Measurements from ENCODE around the gene TBC1D2B.

TBC1D2B gene

DNA sequence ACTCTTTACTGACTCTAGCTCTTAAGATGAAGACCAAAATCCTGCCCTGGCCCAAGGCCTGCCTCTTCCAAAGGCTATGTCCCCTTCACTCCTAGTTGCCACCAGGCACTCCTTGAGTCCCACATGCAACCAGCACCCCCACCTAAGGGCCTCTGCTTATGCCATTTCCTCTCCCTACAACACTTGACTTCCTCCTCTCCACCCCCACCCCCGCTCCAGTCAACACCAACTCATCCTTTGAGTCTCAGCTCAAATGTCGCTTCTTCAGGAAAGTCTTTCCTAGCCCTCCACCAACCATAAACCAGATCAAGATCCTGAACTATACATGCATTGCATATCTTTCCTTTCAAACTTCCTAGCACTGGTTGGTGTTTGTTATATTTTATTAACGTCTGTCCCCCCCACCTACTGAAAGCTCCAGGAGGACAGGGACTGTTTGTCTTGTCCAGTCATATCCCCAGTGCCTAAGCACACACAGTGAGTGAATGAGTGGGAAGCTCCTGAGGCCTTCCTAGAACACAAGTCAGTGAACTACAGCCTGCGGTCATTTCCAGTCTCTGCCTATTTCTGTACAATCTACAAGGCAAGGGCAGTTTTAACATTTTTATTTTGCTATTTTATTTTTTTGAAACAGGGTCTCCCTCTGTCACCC, 7.3 kb downstream of the TBC1D2B start:
- H3K9me3 Mint-ChIP-seq, result no peaks in the 10 kb centered on the region
- H3K36me3 Mint-ChIP-seq (ENCODE audit: low read depth), result no peaks in the 10 kb centered on the region
- H3K4me1 Mint-ChIP-seq, result peaks cover 33% of the 10 kb centered on the region
- peak overlapping the region; percentile 93 for H3K27ac Mint-ChIP-seq
- ATAC-seq, result peak; percentile 48
- peak; percentile 53 for DNase-seq
- H3K4me3 Mint-ChIP-seq, result peak overlapping the region; percentile 71
- no peaks in the 10 kb centered on the region for H3K27me3 Mint-ChIP-seq

DNA sequence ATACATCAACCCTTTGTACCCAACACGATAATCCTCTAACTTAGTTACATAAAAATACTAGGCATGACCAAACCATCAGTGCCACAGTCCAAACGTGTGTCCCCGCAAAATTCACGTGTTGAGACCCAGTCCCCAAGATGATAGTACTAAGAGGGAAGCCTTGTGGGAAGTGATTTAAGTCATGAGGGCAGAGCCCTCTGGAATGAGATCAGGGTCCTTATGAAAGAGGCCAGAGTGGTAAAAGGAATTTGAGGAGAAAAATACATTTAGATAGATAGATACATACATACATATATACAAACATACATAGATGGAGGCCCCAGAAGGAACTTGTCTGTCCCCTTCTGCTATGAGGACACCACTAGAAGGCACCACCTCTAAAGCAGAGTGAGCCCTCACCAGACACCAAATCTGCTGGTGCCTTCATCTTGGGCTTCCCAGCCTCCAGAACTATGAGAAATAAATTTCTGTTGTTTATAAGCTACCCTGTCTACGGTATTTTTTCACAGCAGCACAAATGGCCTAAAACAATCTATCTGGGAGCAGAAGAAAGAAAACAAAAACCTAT, 8.0 kb downstream of the TBC1D2B start:
- H3K27me3 Mint-ChIP-seq, result no peaks in the 10 kb centered on the region
- no peaks in the 10 kb centered on the region for H3K36me3 Mint-ChIP-seq (ENCODE audit: low read depth)
- DNase-seq (no peak), ATAC-seq (no peak)
- H3K9me3 Mint-ChIP-seq, result no peaks in the 10 kb centered on the region
- H3K27ac Mint-ChIP-seq, result peak overlapping the region; percentile 93
- H3K4me3 Mint-ChIP-seq, result peak overlapping the region; percentile 71
- H3K4me1 Mint-ChIP-seq, result peaks cover 31% of the 10 kb centered on the region

DNA sequence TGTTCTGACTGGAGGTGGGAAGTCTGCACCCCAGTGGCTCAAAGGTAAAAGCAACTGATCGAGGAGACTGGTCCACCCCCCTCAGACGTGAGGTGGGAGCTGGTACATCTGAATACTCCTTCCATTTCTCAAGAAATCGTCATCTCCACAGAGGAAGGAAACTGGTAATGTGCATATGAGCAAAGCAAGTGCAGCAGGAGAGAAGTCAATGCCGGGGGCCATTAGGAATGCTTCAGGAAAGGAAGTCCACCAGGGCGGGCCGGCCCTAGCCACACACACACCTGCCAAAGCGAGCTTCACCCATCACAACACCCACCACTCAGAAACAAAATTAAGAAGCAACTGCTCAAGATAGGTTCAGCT, 8.5 kb downstream of the TBC1D2B start:
- Mint-ChIP-seq H3K4me3 (peak overlapping the region; percentile 71), H3K36me3 (ENCODE audit: low read depth) (no peaks in the 10 kb centered on the region), H3K9me3 (no peaks in the 10 kb centered on the region), H3K27me3 (no peaks in the 10 kb centered on the region), H3K27ac (peak overlapping the region; percentile 93), H3K4me1 (peaks cover 26% of the 10 kb centered on the region)
- ATAC-seq, result peak; percentile 19
- DNase-seq, result no peak

DNA sequence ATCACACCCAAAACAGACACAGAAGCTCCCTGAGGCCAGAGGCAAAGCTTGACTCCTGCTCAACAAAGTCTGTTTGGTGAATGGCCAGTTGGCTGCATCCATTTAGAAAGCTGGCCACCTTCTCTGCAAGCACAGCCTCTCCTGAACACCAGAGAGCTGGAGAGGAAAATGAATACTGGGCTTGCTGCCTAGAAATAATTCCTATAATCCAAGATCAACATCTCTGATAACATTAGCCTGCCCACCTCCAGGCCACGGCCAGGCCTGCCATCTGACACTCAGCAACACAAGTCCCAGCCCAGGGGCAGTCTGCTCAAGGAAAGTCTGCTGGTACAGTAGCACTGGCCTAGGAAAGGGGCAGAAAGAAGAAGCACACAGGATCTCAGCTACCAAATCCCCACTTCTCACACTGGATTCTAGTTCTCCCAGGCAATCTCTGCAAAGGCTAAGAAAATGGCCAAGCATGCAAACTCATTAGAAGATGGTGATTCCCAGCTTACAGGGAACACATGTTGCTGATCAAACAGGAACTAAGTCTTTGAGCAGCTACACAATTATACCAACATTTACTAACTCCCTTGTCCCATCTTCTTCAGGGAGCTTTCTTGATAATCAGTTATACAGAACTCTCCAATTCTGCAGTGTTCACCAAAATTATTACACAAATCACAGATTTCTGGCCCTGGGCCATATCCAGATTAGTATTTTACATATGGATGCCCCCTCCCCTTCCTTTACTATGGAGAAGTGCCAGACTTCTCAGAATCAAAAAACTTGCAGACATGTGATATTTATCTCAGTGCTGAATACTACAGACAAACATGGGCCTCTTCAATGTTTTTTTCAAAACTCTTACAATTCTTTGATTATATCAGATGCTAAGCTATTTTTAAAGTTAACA, 9.9 kb downstream of the TBC1D2B start:
- Mint-ChIP-seq H3K4me3 (no peak overlapping the region), H3K4me1 (peaks cover 24% of the 10 kb centered on the region), H3K27ac (peak overlapping the region; percentile 93), H3K9me3 (no peaks in the 10 kb centered on the region), H3K36me3 (ENCODE audit: low read depth) (no peaks in the 10 kb centered on the region), H3K27me3 (no peaks in the 10 kb centered on the region)
- DNase-seq, result no peak
- no peak for ATAC-seq

DNA sequence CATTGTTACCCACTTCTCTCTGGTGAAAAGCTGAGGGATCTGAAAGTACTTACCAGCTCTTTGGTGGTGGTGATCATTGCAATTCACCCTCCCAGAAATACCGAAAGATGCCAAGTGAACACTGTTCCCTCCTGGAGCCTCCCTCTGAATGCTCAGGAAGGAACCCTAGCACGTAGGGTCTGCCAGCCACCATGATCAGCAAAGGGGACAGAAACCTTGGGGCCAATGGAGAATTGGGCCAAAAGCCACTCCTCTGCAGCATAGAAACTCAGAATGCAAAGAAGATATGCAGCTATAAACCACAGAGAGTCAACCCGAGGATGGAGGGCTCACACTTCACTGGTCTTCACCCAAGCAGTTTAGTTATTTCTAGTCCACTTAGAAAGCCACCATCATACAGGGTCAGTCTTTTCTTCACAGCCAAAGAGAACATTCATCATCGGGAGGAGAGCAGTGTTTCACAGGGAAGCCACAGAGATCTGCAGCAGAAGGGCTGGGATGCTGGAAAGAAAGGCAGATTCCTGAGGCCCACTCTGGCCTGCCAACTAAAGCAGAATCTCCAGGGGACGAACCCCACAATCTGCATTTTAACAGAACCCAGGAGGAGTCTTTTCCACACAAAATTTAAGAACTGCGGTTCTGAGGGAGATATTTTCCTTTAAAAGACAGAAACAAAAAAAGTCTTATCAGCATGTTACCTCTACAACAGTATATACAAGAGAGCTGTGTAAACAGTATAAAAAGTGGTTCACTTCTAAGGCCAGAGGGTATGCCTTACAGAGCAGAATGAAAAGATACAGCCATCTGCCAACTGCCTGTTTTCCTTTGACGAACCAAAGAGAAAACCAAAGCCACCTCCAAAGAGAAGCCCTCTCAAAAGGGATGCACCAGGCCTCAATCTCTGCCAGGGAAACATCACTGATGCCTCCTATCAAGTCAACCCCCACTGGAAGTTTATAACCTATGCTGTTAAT, 11.3 kb downstream of the TBC1D2B start:
- no peaks in the 10 kb centered on the region for H3K27me3 Mint-ChIP-seq
- DNase-seq (no peak), ATAC-seq (peak; percentile 35)
- peak overlapping the region; percentile 1 for H3K4me3 Mint-ChIP-seq
- no peaks in the 10 kb centered on the region for H3K36me3 Mint-ChIP-seq (ENCODE audit: low read depth)
- H3K4me1 Mint-ChIP-seq, result peaks cover 20% of the 10 kb centered on the region
- peak overlapping the region; percentile 62 for H3K27ac Mint-ChIP-seq
- H3K9me3 Mint-ChIP-seq, result no peaks in the 10 kb centered on the region

DNA sequence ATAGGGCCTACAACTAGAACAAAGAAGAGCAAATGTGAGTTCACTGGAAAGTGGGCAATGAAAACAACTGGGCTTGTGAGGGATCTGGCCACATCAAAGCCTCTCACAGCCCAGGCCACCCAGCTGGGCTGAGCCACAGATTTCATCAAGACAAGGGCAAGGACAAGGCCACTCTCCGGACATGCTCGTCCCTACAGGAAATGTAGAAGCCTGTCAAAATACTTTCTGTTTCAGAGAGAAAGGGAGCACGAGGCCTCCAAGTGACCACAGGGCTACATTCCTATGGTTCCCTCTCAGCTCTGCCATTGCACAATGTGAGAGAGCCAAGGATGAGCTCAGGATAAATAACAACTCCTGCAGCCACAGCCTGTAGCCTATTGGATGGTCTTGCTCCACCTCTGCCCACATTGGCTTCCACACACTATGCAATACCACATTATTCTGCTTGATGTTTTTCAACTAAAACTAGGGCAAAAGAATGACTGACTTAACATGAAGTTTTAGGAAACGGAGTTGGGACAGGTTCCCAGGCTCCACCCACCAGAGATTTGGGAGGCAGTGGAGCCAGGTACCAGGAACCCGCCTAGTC, 12.1 kb downstream of the TBC1D2B start:
- Mint-ChIP-seq H3K27ac (peak overlapping the region; percentile 62), H3K4me1 (peaks cover 23% of the 10 kb centered on the region), H3K4me3 (peak overlapping the region; percentile 1), H3K36me3 (ENCODE audit: low read depth) (no peaks in the 10 kb centered on the region), H3K9me3 (no peaks in the 10 kb centered on the region), H3K27me3 (no peaks in the 10 kb centered on the region)
- ATAC-seq (no peak), DNase-seq (no peak)

DNA sequence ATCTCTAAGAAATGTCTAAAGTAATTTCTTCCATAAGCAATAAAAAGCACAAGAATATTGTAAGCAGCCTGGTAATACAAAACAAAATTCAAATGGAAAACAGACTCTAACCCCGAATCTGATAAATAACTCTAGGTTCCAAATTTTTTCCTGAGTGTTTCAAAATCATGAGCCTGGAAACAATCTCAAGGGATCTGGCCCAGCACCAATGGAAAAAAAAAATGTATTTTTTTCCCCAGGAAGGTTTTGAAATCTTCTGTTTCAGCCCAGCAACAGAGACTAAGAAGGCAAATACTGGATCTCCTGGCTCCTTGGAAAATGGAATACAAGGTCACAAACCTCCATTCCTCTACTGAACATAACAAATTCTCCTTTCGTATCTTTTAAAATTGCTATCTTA, 13.0 kb downstream of the TBC1D2B start:
- DNase-seq, result no peak
- no peak for ATAC-seq
- Mint-ChIP-seq H3K4me1 (peaks cover 31% of the 10 kb centered on the region), H3K9me3 (no peaks in the 10 kb centered on the region), H3K36me3 (ENCODE audit: low read depth) (no peaks in the 10 kb centered on the region), H3K27ac (no peak overlapping the region), H3K4me3 (no peak overlapping the region), H3K27me3 (no peaks in the 10 kb centered on the region)

DNA sequence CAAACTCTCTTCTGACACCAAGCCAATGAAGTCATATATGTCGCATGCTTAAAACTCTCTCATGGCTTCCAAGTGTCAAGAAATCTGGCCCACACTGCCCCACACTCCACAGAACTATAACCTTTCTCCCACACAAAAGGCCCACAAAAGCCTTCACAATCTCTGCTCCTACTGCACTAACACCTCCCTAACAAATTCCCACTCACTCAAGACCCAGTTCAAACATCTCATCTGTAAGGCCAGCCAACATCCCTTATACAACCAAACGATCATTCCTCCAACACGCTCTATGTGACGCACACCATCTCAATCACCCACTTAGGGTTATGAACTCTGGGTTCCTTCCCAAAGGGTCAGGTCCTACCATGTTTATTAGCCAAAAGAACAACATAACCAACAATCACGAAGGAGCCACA, 13.5 kb downstream of the TBC1D2B start:
- ATAC-seq (no peak), DNase-seq (no peak)
- Mint-ChIP-seq H3K27me3 (no peaks in the 10 kb centered on the region), H3K27ac (no peak overlapping the region), H3K4me1 (peaks cover 37% of the 10 kb centered on the region), H3K4me3 (no peak overlapping the region), H3K9me3 (no peaks in the 10 kb centered on the region), H3K36me3 (ENCODE audit: low read depth) (no peaks in the 10 kb centered on the region)

DNA sequence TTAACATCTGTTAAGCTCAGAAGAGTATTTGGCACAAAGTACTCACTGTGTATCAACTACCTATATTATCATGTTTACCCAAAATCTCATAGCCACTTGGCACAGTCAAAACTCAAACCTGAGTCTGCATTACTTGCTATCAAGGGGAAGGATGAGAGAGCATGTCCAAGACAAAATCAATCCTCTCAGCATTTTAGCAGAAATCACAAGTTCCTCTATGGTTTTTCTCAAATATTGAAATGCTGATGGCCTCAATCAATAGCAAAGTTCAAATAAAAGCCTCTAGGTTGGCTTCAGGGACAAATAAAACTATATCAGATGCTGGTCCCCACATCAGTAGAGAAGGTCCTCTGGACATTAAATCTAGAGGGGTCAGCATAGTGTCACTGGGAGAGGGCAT, 14.3 kb downstream of the TBC1D2B start:
- Mint-ChIP-seq H3K36me3 (ENCODE audit: low read depth) (no peaks in the 10 kb centered on the region), H3K27me3 (no peaks in the 10 kb centered on the region), H3K4me1 (peaks cover 45% of the 10 kb centered on the region), H3K27ac (no peak overlapping the region), H3K9me3 (no peaks in the 10 kb centered on the region), H3K4me3 (no peak overlapping the region)
- no peak for DNase-seq
- ATAC-seq, result no peak

DNA sequence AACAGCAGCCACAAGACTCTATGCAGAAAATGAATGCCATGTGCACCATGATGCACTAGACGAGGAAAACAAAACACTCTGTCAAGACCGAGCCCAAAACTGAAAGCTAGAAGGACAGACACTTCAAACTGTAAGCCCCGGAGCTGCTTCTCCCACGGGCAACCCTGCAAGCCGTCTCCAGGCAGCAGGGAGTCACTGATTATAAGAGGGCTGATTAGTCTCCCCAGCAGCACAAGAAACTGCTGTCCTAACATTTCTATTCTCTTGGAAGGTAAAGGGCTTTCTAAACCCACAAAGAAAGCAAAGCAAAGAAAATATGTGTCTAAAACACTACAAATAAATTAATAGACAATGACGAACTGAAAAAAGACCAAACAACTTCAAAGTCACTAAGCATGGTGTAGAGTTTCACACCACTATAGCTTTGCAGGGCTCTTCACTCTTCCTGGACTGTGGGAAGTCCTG, 15.5 kb downstream of the TBC1D2B start:
- peaks cover 57% of the 10 kb centered on the region for H3K4me1 Mint-ChIP-seq
- no peaks in the 10 kb centered on the region for H3K27me3 Mint-ChIP-seq
- no peak for DNase-seq
- ATAC-seq, result peak; percentile 69
- peak overlapping the region; percentile 5 for H3K27ac Mint-ChIP-seq
- H3K4me3 Mint-ChIP-seq, result peak overlapping the region; percentile 67
- H3K36me3 Mint-ChIP-seq (ENCODE audit: low read depth), result no peaks in the 10 kb centered on the region
- no peaks in the 10 kb centered on the region for H3K9me3 Mint-ChIP-seq

DNA sequence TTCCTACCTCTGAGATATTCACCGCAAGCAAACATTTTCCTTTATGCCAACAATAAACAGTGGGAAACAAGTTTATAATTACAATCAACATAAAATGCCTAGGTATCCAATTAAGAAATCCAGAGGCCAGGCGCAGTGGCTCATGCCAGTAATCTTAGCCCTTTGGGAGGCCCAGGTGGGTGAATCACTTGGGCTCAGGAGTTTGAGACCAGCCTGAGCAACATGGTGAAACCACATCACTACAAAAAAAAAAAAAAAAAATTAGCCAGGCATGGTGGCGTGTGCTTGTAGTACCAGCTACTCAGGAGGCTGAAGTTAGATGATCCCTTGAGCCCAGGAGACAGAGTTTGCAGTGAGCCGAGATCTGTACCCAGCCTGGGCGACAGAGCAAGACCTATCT, 17.3 kb downstream of the TBC1D2B start:
- peaks cover 1% of the 10 kb centered on the region for H3K36me3 Mint-ChIP-seq (ENCODE audit: low read depth)
- H3K4me1 Mint-ChIP-seq, result peaks cover 74% of the 10 kb centered on the region
- no peak overlapping the region for H3K4me3 Mint-ChIP-seq
- DNase-seq (no peak), ATAC-seq (no peak)
- no peaks in the 10 kb centered on the region for H3K27me3 Mint-ChIP-seq
- no peaks in the 10 kb centered on the region for H3K9me3 Mint-ChIP-seq
- no peak overlapping the region for H3K27ac Mint-ChIP-seq

DNA sequence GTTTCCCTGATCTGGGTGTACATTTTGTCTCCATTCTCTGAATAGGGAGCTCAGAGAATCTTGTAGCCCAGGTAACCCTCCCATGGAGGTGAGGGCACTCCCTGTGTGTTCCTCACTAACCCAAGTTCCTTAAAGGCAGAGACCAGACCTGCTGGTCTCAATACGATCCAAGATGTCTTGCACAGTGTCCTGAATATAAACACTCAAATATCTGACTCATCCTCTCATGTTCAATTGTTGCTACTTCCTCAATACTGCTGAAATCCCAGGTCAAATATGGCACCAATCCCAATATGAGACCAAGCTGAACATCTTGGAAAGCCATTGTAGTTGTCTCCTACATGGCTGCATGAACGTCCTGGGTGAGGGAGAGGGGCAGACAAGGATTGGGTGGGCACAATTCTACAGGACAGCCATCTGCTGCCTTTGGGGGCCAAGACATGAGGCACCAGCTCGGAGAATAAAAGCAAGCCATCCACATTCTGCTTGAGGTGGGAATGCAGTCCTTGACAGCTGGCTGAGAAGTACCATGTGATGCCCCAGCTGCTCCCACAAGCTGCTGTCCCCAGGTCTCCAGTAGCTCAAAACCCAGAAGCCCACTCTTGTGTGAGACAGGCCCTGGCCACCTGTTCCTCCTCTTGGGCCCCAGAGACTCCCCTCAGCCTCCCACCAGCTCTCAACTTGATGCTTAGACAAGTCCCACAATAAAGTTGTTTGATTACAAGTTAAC, 18.2 kb downstream of the TBC1D2B start:
- DNase-seq (no peak), ATAC-seq (no peak)
- H3K4me3 Mint-ChIP-seq, result no peak overlapping the region
- H3K9me3 Mint-ChIP-seq, result no peaks in the 10 kb centered on the region
- H3K27me3 Mint-ChIP-seq, result no peaks in the 10 kb centered on the region
- peaks cover 84% of the 10 kb centered on the region for H3K4me1 Mint-ChIP-seq
- H3K36me3 Mint-ChIP-seq (ENCODE audit: low read depth), result peaks cover 3% of the 10 kb centered on the region
- H3K27ac Mint-ChIP-seq, result peak overlapping the region; percentile 19

DNA sequence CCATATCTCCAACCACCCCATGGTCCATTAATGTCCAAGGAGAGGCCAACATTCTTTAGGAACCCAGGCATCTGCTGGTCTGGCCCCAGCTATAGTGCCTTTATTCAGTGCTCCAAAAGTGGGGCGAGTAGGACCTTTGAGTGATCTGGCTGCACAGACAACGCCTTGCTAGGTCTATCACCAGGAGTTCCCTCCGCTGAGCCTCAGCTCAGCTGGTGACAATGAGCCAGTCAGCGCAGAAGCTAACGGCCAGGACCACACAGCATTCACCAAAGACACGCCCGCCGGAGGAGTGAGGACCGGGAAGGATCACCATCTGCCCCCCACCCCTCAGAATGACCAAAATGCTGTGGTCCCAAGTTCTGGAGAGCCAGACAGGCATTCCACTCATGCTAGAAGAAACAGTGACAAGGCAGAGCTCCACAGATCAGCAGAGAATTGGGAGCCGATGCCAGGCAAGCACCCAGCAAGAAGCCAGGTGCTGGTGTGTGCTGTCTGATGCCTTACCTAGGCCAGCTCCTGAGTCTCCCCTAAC, 19.0 kb downstream of the TBC1D2B start:
- peaks cover 9% of the 10 kb centered on the region for H3K36me3 Mint-ChIP-seq (ENCODE audit: low read depth)
- DNase-seq (no peak), ATAC-seq (no peak)
- peaks cover 89% of the 10 kb centered on the region for H3K4me1 Mint-ChIP-seq
- no peaks in the 10 kb centered on the region for H3K27me3 Mint-ChIP-seq
- no peaks in the 10 kb centered on the region for H3K9me3 Mint-ChIP-seq
- peak overlapping the region; percentile 19 for H3K27ac Mint-ChIP-seq
- no peak overlapping the region for H3K4me3 Mint-ChIP-seq
